GM19395 (cell line): ENCODE measurements around the gene KIF3B.
"Not testable (repeated sequence)": the region's sequence is repeated elsewhere in the genome, so short reads cannot be mapped to it uniquely, and the experiment has no call there.

Experiments
- ATAC-seq: cut with Tn5 transposase; IDR thresholded peaks from one replicate; pipeline ENCODE4 v1.9.1; 2021; ENCODE audit warnings: mild to moderate bottlenecking, moderate library complexity; ENCODE audit not compliant: unreplicated experiment

The KIF3B gene

DNA sequence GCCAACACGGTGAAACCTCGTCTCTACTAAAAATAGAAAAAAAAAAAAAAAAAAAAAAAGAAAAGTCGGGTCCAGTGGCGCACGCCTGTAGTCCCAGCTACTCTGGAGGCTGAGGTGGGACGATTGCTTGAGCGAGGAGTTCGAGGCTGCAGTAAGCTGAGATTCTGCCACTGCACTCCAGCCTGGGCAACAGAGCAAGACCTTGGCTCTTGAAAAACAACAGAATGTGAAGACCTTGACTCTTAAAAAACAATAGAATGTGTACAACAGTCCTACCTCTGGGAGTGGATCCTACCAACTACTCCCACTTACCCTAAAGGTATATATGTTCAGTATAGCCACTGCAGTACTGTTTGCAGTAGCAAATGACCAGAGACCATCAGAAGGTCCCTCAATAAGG lies 15.1 kb downstream of the KIF3B start:
- no peak for ATAC-seq

- ATAC-seq = no peak
These were observed 16.6 kb downstream of the KIF3B start for GRCh38 chr20:32294071-32294470.

GRCh38 chr20:32296412-32296811 lies 19.0 kb downstream of the KIF3B start:
- ATAC-seq = no peak

DNA sequence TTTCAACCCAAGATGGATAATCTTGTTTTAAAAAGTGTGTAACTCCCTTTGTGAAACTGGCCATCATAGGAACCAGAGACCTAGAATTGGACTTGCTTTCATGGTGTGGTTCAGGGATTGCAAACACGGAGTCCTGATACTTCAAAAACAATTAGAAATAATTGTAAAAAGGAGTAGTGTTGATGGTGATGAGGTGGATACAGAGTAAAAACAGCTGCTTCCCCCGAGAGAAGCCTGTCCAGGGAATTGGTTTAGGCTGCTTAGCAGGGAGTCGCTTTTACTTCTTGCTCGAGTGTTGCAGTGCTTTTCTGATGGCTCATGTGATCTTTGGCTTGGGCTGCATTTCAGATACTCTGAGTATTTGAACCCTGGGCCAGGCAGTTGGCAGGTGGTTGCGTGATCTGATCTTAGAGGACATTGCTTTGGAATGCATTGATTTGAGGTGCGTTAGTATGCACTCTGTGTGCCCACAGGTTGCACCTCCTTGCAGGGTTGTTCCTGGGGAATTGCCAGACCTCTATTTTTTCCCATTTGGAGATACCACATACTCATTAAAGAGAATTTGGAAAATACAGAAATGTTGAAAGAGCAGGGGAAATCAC lies 19.5 kb downstream of the KIF3B start:
- no peak for ATAC-seq

GRCh38 chr20:32297439-32297838 lies 20.0 kb downstream of the KIF3B start:
- no peak for ATAC-seq

DNA sequence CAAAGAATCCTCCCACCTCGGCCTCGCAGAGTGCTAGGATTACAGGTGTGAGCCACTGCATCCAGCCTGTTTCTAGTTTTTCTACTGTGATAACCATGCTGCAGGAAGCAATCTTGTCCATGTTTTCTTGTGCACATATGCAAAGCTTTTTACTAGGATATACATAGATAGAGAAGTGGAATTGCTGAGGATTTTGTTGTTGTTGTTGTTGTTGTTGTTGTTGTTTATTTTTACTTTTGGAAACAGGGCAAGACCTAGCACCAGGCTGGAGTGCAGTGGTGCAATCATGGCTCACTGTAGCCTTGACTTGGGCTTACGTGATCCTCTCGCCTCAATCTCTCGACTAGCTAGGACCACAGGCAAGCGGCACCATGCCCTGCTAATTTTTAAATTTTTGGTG lies 23.2 kb downstream of the KIF3B start:
- ATAC-seq = no peak

DNA sequence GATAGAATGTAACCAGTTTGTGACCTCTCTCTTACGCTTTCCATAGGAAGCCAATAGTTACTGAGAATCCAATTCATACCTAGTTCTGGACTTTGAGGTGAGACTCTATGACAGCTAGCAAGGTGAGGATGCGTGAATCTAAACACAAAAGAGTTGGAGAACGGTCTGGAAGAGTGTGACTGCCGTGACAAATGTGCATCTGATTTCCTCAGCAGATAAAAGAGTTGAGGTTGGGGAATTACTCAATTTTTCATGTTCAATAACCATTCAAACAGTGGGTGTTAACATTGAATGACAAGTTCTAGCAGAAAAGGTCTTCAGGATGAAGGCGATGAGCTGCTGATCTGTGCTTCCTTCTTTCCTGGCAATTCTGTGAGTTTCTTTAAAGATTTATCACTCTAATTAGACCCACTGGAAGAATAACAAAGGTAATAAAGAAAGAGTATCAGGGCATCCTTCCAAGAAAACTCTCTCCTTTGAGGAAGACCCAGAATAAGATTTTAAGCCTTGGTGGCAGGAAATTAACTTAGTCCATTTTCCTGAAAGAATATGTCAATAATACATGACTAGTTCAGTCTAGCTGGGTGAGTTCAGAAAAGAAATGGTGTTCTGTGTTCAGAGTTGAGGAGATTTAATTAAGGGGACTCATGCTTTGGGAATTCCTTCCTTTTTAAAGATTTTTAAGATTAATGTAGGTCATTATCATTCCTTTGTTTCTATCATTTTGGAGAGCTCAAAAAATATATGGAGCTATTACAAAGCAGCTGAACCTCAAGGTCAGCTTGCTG lies 24.5 kb downstream of the KIF3B start:
- no peak for ATAC-seq

GRCh38 chr20:32302507-32302872 lies 25.0 kb downstream of the KIF3B start:
- no peak for ATAC-seq

GRCh38 chr20:32304131-32304746 lies 26.8 kb downstream of the KIF3B start:
- ATAC-seq = no peak

GRCh38 chr20:32312718-32313424 lies 35.4 kb downstream of the KIF3B start:
- ATAC-seq = no peak

DNA sequence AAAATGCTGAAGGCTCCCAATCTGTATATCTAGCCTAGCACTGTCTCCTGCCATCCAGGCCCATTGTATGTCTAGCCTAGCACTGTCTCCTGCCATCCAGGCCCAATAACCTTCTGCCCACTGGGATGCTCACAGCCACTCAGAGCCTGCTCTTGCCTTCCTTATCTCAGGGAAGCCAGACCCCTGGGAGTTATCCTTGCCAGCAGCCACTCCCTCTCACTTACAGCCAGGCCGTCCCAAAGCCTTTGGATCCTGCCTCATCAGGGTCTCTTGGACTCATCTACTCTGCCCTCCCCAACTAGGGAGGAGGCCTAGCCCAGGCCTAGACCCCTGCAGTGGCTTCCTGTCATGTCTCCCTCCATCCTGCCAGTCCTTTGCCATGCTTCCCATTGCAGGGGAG lies 37.3 kb downstream of the KIF3B start:
- no peak for ATAC-seq

DNA sequence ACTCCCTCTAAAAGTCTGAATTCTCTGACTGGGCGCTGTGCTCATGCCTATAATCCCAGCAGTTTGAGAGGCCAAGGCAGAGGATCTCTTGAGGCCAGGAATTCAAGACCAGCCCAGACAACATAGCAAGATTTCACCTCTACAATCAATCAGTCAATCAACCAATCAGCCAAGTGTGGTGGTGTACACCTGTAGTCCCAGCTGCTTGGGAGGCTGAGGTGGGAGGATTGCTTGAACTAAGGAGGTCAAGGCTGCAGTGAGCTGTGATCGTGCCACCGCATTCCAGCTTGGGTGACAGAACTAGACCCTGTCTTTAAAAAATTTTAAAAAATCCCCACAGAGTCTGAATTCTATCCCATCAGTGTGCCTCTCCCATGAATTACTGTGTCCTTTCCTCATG lies 37.9 kb downstream of the KIF3B start:
- ATAC-seq = no peak

DNA sequence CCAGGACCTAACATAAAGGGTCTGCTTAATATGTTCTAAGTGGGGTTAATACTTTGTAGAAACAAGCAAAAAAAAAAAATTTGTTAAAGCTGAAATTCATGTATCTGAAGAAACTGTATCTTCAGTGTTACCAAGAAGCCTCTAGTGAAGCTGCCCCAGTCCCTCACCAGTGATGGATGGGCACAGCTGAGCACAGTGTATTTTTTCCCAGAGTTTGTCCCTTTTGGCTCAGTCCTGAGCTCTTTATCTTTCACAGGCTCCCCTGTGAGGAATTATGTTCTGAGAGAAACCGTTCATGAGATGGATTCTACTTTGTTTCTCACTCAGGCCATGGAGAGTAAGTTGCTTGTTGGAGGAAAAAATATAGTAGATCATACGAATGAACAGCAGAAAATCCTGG lies 38.4 kb downstream of the KIF3B start:
- no peak for ATAC-seq

GRCh38 chr20:32316667-32317066 lies 39.2 kb downstream of the KIF3B start:
- no peak for ATAC-seq

GRCh38 chr20:32319100-32319499 lies 41.6 kb downstream of the KIF3B start:
- ATAC-seq = no peak

DNA sequence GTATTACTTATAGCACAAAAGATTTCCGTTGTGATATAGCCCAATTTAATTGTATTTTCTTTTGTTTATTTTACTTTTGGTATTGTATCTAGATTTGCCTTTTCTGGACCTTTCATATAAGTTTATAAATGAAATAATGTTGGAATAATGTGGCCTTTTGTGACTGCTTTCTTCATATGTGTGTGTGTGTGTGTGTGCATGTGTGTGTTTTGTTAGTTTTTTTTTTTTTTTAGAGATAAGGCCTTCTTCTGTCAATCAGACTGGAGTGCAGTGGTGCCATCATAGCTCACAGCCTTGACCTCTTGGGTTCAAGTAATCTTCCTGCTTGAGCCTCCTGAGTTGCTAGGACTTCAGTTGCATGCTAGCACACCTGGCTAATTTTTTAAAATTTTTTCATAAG lies 42.9 kb downstream of the KIF3B start:
- ATAC-seq = no peak

- no peak for ATAC-seq
These were observed 43.9 kb downstream of the KIF3B start for GRCh38 chr20:32321390-32321789.

- ATAC-seq = not testable (repeated sequence)
These were observed 44.8 kb downstream of the KIF3B start for GRCh38 chr20:32322260-32322659.

GRCh38 chr20:32323761-32324160 lies 46.3 kb downstream of the KIF3B start:
- ATAC-seq = not testable (repeated sequence)

GRCh38 chr20:32325706-32326503 lies 48.5 kb downstream of the KIF3B start:
- no peak for ATAC-seq

DNA sequence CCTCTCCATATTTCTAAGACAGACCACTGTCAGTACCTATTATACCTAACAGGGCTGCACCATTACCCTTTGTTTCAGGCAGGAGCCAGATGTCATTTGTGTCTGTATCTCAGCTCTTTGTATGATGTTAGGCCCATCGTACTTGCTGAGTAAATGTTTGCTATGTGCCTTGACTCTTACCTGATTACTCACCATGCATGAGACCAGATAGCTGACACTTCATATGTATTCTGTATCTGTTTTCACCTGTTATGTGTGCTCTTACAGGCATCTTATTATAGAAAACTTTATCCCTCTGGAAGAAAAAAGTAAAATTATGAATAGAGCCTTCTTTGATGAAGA lies 49.0 kb downstream of the KIF3B start:
- ATAC-seq = no peak
